Pancreas (tissue), 10 donors: ENCODE data around the gene MFSD6L. TPM values are rescaled to one million over a fixed set of nuclear protein-coding genes. Genes with fewer than 3 reads are reported as not detected.
A peak's percentile ranks its signal among the peaks of the same experiment; 100 is the strongest.

Experiments
- ATAC-seq, 4 donors: fragments of 200-7000 bp; cut with Tn5 transposase; one replicate each; pipeline versions ENCODE4 v1.8.0 to v1.9.1; 2020; ENCODE audit warnings: mild to moderate bottlenecking in 4 of 4, moderate library complexity in 4 of 4
- DNase-seq, 6 donors: peaks; one replicate each; pipeline ENCODE4 v3.0.0-alpha.2; 2020
- FAIRE-seq: peaks from 2 replicates; lab custom pipeline; 2012; peaks lifted over from hg19 to GRCh38; lab: Jason Lieb, UNC
- H3K27ac ChIP-seq, 4 donors: fragments of 200-600 bp; sonication (generic); 1 replicate in 3 of 4; 2 replicates in 1 of 4; pipeline versions ENCODE4 v1.5.0 to v1.8.0; 2020
- H3K27me3 ChIP-seq, 4 donors: fragments of 200-600 bp; one replicate each; pipeline ENCODE4 v1.8.0; 2021
- H3K36me3 ChIP-seq, 3 donors: fragments of 200-600 bp; sonication (generic) in 1 of 3; one replicate each; pipeline versions ENCODE4 v1.5.0 to v1.8.0; 2020 to 2021
- H3K4me1 ChIP-seq, 3 donors: fragments of 200-600 bp; one replicate each; pipeline ENCODE4 v1.8.0; 2021
- H3K4me3 ChIP-seq, 4 donors: fragments of 200-600 bp; sonication (generic) in 2 of 4; one replicate each; pipeline versions ENCODE4 v1.5.0 to v1.8.0; 2020 to 2021
- H3K9me3 ChIP-seq, 4 donors: fragments of 200-600 bp; one replicate each; pipeline ENCODE4 v1.8.0; 2021
- CTCF ChIP-seq, 4 donors: fragments of 200-600 bp; sonication (generic) in 3 of 4; IDR thresholded peaks; one replicate each; pipeline versions ENCODE4 v1.5.0 to v1.8.0; 2021; ENCODE audit warnings: antibody characterized with exemption in 4 of 4
- WGBS, 2 donors: extraction: QIAGEN DNeasy Blood & Tissue Kit; methylation state at CpG; one replicate each; pipeline ENCODE4 v1.1.7; 2013; 5-methylcytosine and 5-hydroxymethylcytosine counted together
- intact Hi-C, 3 donors: fragments of 100-400 bp; cut with DNase I; formaldehyde crosslinking; loops; one replicate each; pipeline versions ENCODE4 v1.11.1 to v1.14.2; 2022
- polyA plus RNA-seq, 2 donors: library from polyadenylated mRNA; stranded (reverse); fragments of 200-250 nt; gene quantifications; one replicate each; pipeline ENCODE4 v1.2.3, GENCODE V29; 2013
- total RNA-seq, 6 donors: library from RNA; stranded (reverse); fragmentation: NEBNext Ultra II Directional in 4 of 6; extraction: Animal tissue kit (Norgen Biotek cat#: 25700) in 4 of 6; gene quantifications; one replicate each; pipeline versions ENCODE4 v1.2.1 to v1.2.4, GENCODE V29; 2021 to 2023
- donor health status: healthy with polysubstance abuse.
- donor health status: DM: no; HTN: no; CAD: no; lungs with moderate emphysema.
- donor health status: DM: no; HTN: no; CAD: no.
- donor health status: control.
- donor health status: control.
- donor health status: Bipolar disorder and iron deficiency.
- donor health status: DM: yes; HTN: yes; CAD: no.
- donor health status: DM: no; HTN: no; CAD: no.
- donor health status: DM: no; HTN: no; CAD: no.
- donor health status: DM: yes; HTN: yes; CAD: no.

MFSD6L gene
- total and polyA plus RNA-seq, 8 donors: 3.3 to 7.7 (median 4.7) TPM

- H3K36me3 ChIP-seq: no peaks in the 10 kb centered on the region
- no peak for FAIRE-seq
- H3K4me3 ChIP-seq: peak overlapping the region in 3 of 4 donors; percentile 59 to 81 (median 67)
- ATAC-seq: no peak
- no peak for TF ChIP-seq CTCF (IDR thresholded peaks at IDR 0.05)
- H3K9me3 ChIP-seq: no peaks in the 10 kb centered on the region
- peaks cover 0 to 7% (median 6%) of the 10 kb centered on the region in 3 donors for H3K4me1 ChIP-seq
- no peak overlapping the region for H3K27ac ChIP-seq
- DNase-seq: no peak
- WGBS, 2 donors: 84 to 92% methylated on average over 14 of the region's 14 CpGs
- H3K27me3 ChIP-seq: no peaks in the 10 kb centered on the region
- intact Hi-C loops: no loop called here
Measured at GRCh38 chr17:8797621-8798175, 1.5 kb downstream of the MFSD6L start.

- no peaks in the 10 kb centered on the region for H3K27me3 ChIP-seq
- FAIRE-seq: no peak
- H3K9me3 ChIP-seq: no peaks in the 10 kb centered on the region
- no peak for TF ChIP-seq CTCF (IDR thresholded peaks at IDR 0.05)
- H3K4me3 ChIP-seq: no peak overlapping the region
- H3K27ac ChIP-seq: no peak overlapping the region
- intact Hi-C loops: no loop called here
- no peaks in the 10 kb centered on the region for H3K36me3 ChIP-seq
- ATAC-seq: no peak
- DNase-seq: no peak
- H3K4me1 ChIP-seq: peaks cover 0 to 6% (median 3%) of the 10 kb centered on the region in 3 donors
- 77 to 78% methylated on average over 7 of the region's 7 CpGs for WGBS, 2 donors
Measured at GRCh38 chr17:8794636-8795035, 4.5 kb downstream of the MFSD6L start.

- no peak overlapping the region for H3K27ac ChIP-seq
- 74 to 80% methylated on average over 2 of the region's 2 CpGs for WGBS, 2 donors
- no peak for FAIRE-seq
Measured at GRCh38 chr17:8793649-8794048, 5.5 kb downstream of the MFSD6L start.

GRCh38 chr17:8792646-8793045, 6.5 kb downstream of the MFSD6L start:
- Histone ChIP-seq H3K36me3 (no peaks in the 10 kb centered on the region), H3K27ac (no peak overlapping the region), H3K9me3 (no peaks in the 10 kb centered on the region), H3K27me3 (no peaks in the 10 kb centered on the region), H3K4me1 (peaks cover 0 to 6% (median 3%) of the 10 kb centered on the region in 3 donors), H3K4me3 (no peak overlapping the region)
- 85 to 86% methylated on average over 6 of the region's 6 CpGs for WGBS, 2 donors
- intact Hi-C loops: no loop called here
- TF ChIP-seq CTCF (IDR thresholded peaks at IDR 0.05): no peak
- FAIRE-seq (no peak), ATAC-seq (no peak), DNase-seq (no peak)

More at GRCh38 chr17:8793649-8794048, 5.5 kb downstream of the MFSD6L start:
- no peaks in the 10 kb centered on the region for H3K36me3 ChIP-seq
- DNase-seq: no peak
- no peak for TF ChIP-seq CTCF (IDR thresholded peaks at IDR 0.05)
- intact Hi-C loops: no loop called here
- H3K27me3 ChIP-seq: no peaks in the 10 kb centered on the region
- no peak overlapping the region for H3K4me3 ChIP-seq
- peaks cover 0 to 6% (median 3%) of the 10 kb centered on the region in 3 donors for H3K4me1 ChIP-seq
- no peaks in the 10 kb centered on the region for H3K9me3 ChIP-seq
- no peak for ATAC-seq

GRCh38 chr17:8791910-8792270, 7.3 kb downstream of the MFSD6L start:
- H3K36me3 ChIP-seq: no peaks in the 10 kb centered on the region
- peaks cover 0 to 3% (median 0%) of the 10 kb centered on the region in 3 donors for H3K4me1 ChIP-seq
- WGBS, 2 donors: 93 to 98% methylated on average over 2 of the region's 2 CpGs
- ATAC-seq: no peak
- H3K4me3 ChIP-seq: no peak overlapping the region
- intact Hi-C loops: no loop called here
- no peaks in the 10 kb centered on the region for H3K9me3 ChIP-seq
- FAIRE-seq: no peak
- no peak for DNase-seq
- H3K27ac ChIP-seq: no peak overlapping the region
- TF ChIP-seq CTCF (IDR thresholded peaks at IDR 0.05): no peak
- no peaks in the 10 kb centered on the region for H3K27me3 ChIP-seq
